ENCODE results near the gene ZNF367. TPM values are rescaled to one million over a fixed set of nuclear protein-coding genes. Genes with fewer than 3 reads are reported as not detected.

The ZNF367 gene
- total RNA-seq, 1 experiment from 2014 or later: 10.1 TPM

- no peak overlapping the region for H2BK12ac ChIP-seq (ENCODE audit: insufficient read length, low read depth, low read length)
- peaks cover 29 to 31% of the 10 kb centered on the region in 2 experiments for H3K4me1 Mint-ChIP-seq
- H3K36me3 Mint-ChIP-seq (ENCODE audit: insufficient read depth in 1 of 3, low read depth in 3 of 3): no peaks in the 10 kb centered on the region
- no peak overlapping the region for H3K14ac ChIP-seq (ENCODE audit: insufficient read depth, low read length)
- H3K9me3 ChIP-seq (ENCODE audit: control insufficient read depth, low read depth, low read length): no peaks in the 10 kb centered on the region
- H3K4me3 Mint-ChIP-seq: no peak overlapping the region
- no peak overlapping the region for H2AFZ ChIP-seq (ENCODE audit: low read length)
- H3K79me1 ChIP-seq (ENCODE audit: insufficient read depth, low read depth, low read length, poor library complexity, severe bottlenecking): no peaks in the 10 kb centered on the region
- H3K9ac ChIP-seq (ENCODE audit: extremely low read depth, insufficient read length, low read length): no peak overlapping the region
- H2BK20ac ChIP-seq (ENCODE audit: low read depth, low read length, poor library complexity, severe bottlenecking): no peak overlapping the region
- no peak overlapping the region for H2AK5ac ChIP-seq (ENCODE audit: insufficient read length, low read length)
- H2BK15ac ChIP-seq (ENCODE audit: low read depth, low read length): no peak overlapping the region
- H3K56ac ChIP-seq (ENCODE audit: insufficient read length, low read depth, low read length): no peak overlapping the region
- H3K23ac ChIP-seq (ENCODE audit: insufficient read length, low read depth, low read length): no peak overlapping the region
- H3T11ph ChIP-seq (ENCODE audit: low read length): no peak overlapping the region
- no peak overlapping the region for H3K27ac ChIP-seq (ENCODE audit: insufficient read length, low read depth, low read length)
- no peak overlapping the region for H4K5ac ChIP-seq (ENCODE audit: insufficient read length, low read depth, low read length)
- no peak overlapping the region for H2BK120ac ChIP-seq (ENCODE audit: low read depth, low read length, poor library complexity, severe bottlenecking)
- WGBS (ENCODE audit: extremely low coverage, insufficient read length, low lambda C conversion rate): no CpG with 5 or more reads among the region's 6 CpGs
- no peak overlapping the region for H4K8ac ChIP-seq (replicated peaks; ENCODE audit: insufficient read length, low read depth, low read length)
- H4K91ac ChIP-seq (ENCODE audit: insufficient read length, low read depth, low read length): no peak overlapping the region
- no peaks in the 10 kb centered on the region for H3K79me2 ChIP-seq (ENCODE audit: insufficient read depth, low read length)
- no peaks in the 10 kb centered on the region; the same call in 1 of the 2 replicates for H3K4me1 ChIP-seq (ENCODE audit: insufficient read depth, low read length)
- no peak for TF ChIP-seq CTCF (conservative IDR thresholded peaks at IDR 0.05)
- no peak overlapping the region for H3K18ac ChIP-seq (ENCODE audit: insufficient read length, low read depth, low read length)
- H3K27ac Mint-ChIP-seq: no peak overlapping the region; a peak in 1 of 7 replicates
- H4K20me1 ChIP-seq (ENCODE audit: control insufficient read depth, insufficient read depth, insufficient read length): no peaks in the 10 kb centered on the region
- no peaks in the 10 kb centered on the region for H3K27me3 ChIP-seq (ENCODE audit: insufficient read depth, low read length)
- no peaks in the 10 kb centered on the region for H3K9me3 Mint-ChIP-seq
- no peak overlapping the region for H3K4me2 ChIP-seq (ENCODE audit: insufficient read depth, insufficient read length, low read length)
- H3K27me3 Mint-ChIP-seq (ENCODE audit: low read depth): no peaks in the 10 kb centered on the region
- no peaks in the 10 kb centered on the region for H3K23me2 ChIP-seq (ENCODE audit: insufficient read length, low read depth, low read length, poor library complexity, severe bottlenecking)
- no peak for DNase-seq
- H3K4ac ChIP-seq (ENCODE audit: low read depth, low read length): no peak overlapping the region
- no peak overlapping the region for H2BK5ac ChIP-seq (ENCODE audit: insufficient read length, low read length)
These were observed 5.8 kb upstream of the ZNF367 start for GRCh38 chr9:96423985-96424336.

All from H9 (cell line).